Bronchial epithelial cell (primary cell): ENCODE results near the gene ANO8. TPM values are rescaled to one million over a fixed set of nuclear protein-coding genes. Genes with fewer than 3 reads are reported as not detected.

Source experiments
- DNase-seq: peaks from one replicate; pipeline ENCODE4 v3.0.0-alpha.2; 2010; ENCODE audit warnings: low read depth
- FAIRE-seq: peaks from 2 replicates; lab custom pipeline; 2011; peaks lifted over from hg19 to GRCh38; lab: Jason Lieb, UNC
- H3K27me3 ChIP-seq: 2 replicates; pipeline ENCODE4 v1.5.1; 2011; ENCODE audit warnings: low read length; ENCODE audit not compliant: control insufficient read depth, insufficient read depth
- H3K36me3 ChIP-seq: 2 replicates; pipeline ENCODE4 v1.5.1; 2011; ENCODE audit warnings: low read length; ENCODE audit not compliant: control insufficient read depth, insufficient read depth
- H3K4me3 ChIP-seq: 2 replicates; pipeline ENCODE4 v1.5.1; 2011; ENCODE audit warnings: mild to moderate bottlenecking, low read depth, low read length, control low read depth
- total RNA-seq: library from RNA; depleted of rRNA; stranded (reverse); fragments of >200 nt; gene quantifications from 2 replicates; pipeline ENCODE4 v1.2.1, GENCODE V29; 2014
- TF ChIP-seq, protein P1 (sequence below): IDR thresholded peaks from 2 replicates; pipeline ENCODE4 v1.5.1; 2011; ENCODE audit warnings: mild to moderate bottlenecking, moderate library complexity, low read length, control low read depth, inconsistent platforms; ENCODE audit not compliant: insufficient read depth, severe bottlenecking

Gene ANO8
- total RNA-seq, 1 donor from 2014 or later, result 2.6 TPM

DNA sequence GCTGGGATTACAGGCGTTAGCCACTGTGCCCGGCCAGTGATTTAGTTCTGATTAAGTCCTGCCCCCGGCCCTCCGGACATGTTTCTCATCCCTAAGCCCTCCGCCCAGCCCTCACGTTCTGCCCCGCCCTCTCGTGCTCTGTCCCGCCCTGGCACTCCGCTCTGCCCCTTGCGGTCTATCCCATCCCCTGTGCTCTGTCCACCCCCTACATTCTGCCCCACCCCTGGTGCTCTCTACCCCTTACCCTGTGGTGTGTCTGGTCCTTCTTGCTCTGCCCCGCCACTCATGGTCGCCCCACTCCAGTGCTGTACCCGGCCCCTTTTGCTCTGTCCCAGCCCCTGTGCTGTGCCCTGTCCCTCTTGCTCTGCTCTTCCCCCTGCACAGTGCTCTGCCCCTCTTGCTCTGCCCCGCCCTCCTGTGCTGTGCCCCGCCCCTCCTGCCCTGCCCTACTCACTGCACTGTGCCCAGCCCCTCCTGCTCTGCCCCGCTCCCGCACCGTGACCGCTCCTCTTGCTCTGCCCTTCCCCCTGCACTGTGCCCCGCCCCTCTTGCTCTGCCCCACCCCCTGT is 5.7 kb upstream of the ANO8 start:
- H3K4me3 ChIP-seq, result no peak overlapping the region
- peaks cover 8% of the 10 kb centered on the region for H3K36me3 ChIP-seq
- FAIRE-seq (no peak), DNase-seq (no peak)
- H3K27me3 ChIP-seq, result no peaks in the 10 kb centered on the region
- TF ChIP-seq, protein P1, sequence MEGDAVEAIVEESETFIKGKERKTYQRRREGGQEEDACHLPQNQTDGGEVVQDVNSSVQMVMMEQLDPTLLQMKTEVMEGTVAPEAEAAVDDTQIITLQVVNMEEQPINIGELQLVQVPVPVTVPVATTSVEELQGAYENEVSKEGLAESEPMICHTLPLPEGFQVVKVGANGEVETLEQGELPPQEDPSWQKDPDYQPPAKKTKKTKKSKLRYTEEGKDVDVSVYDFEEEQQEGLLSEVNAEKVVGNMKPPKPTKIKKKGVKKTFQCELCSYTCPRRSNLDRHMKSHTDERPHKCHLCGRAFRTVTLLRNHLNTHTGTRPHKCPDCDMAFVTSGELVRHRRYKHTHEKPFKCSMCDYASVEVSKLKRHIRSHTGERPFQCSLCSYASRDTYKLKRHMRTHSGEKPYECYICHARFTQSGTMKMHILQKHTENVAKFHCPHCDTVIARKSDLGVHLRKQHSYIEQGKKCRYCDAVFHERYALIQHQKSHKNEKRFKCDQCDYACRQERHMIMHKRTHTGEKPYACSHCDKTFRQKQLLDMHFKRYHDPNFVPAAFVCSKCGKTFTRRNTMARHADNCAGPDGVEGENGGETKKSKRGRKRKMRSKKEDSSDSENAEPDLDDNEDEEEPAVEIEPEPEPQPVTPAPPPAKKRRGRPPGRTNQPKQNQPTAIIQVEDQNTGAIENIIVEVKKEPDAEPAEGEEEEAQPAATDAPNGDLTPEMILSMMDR, result no peak

DNA sequence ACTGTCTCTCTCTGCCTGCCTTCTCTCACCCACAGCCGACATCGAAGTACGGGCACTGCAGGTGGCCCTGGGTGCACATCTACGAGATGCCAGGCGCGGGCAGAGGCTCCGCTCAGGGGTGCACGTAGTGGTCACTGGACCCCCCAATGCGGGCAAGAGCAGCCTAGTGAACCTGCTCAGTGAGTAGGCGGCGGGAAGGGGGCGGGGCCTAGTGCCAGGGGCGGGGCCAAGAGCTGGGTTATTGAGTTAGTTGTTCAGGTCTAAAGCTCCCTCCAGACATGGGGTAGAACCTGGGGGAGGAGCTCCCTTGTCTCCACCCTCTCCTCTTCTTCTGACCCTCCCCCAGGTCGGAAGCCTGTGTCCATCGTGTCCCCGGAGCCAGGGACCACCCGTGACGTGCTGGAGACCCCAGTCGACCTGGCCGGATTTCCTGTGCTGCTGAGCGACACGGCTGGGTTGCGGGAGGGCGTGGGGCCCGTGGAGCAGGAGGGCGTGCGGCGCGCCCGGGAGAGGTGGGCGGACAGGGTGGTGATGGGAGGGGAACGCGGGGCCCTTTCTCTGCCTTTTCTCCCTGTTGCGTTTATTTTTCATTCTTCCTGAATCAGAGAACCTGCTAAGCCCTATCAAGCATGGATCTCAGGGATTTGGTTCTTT is 4.6 kb upstream of the ANO8 start:
- no peak for FAIRE-seq
- H3K27me3 ChIP-seq, result no peaks in the 10 kb centered on the region
- no peak for DNase-seq
- peaks cover 8% of the 10 kb centered on the region for H3K36me3 ChIP-seq
- TF ChIP-seq, protein P1, result no peak
- H3K4me3 ChIP-seq, result no peak overlapping the region

DNA sequence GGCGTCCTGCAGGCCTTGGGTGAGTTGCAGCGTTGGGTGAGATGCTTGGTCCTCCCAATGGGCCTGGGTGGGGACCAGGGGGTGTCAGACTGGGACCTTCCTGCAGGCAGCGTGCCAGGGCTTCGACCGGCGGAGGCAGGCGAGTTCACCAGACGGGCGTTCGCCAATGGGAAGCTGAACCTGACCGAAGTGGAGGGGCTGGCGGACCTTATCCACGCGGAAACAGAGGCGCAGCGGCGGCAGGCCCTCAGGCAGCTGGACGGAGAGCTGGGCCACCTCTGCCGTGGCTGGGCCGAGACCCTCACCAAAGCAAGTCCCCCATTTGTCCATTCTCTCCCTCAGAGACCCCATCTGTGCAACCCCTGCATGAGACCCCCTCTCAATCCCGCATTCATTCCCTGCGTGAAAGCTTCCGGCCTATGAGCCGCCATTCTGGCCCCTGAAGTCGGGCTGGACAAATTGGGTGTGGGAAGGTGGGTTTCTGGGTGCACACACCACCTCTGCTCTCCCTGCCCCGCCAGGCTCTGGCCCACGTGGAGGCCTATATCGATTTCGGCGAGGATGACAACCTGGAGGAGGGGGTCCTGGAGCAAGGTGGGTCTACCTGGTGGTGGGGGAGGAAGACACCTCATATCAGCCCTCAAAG is 3.9 kb upstream of the ANO8 start:
- DNase-seq, result no peak
- Histone ChIP-seq H3K36me3 (peaks cover 8% of the 10 kb centered on the region), H3K27me3 (no peaks in the 10 kb centered on the region), H3K4me3 (peak overlapping the region; percentile 56)
- FAIRE-seq, result no peak
- TF ChIP-seq, protein P1, result no peak

DNA sequence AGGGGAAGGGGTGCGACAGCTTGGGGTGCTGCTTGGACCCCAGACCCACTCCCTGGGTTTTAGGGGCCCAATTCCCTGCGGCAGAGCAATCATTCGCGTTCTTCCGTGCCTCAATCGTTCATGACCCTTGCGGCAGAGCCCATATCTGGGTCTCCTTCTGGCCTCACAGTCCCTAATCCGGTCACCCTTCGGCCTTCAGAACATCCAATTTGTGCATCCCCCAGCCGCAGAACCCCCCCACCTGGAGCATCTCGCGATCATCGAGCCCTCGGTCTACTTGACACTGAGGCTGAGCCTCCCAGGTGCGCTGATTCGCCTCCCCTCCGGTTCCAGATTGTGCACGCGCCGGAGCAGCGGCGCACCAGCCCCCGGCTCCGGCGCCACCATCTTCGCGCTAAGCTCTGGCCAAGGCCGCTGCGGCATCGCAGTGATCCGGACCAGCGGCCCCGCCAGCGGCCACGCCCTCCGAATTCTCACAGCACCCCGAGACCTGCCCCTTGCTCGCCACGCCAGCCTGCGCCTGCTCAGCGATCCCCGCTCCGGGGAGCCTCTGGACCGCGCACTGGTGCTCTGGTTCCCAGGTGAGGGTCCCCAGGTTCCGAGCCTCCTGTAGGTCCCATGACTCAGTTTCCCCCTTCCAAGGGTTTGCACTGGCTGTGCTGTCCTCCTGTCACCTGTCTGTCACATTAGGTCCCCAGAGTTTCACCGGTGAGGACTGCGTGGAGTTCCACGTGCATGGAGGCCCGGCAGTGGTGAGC is 3.2 kb upstream of the ANO8 start:
- H3K36me3 ChIP-seq, result peaks cover 8% of the 10 kb centered on the region
- no peaks in the 10 kb centered on the region for H3K27me3 ChIP-seq
- TF ChIP-seq, protein P1, result no peak
- FAIRE-seq (no peak), DNase-seq (peak; percentile 4)
- H3K4me3 ChIP-seq, result peak overlapping the region; percentile 56

DNA sequence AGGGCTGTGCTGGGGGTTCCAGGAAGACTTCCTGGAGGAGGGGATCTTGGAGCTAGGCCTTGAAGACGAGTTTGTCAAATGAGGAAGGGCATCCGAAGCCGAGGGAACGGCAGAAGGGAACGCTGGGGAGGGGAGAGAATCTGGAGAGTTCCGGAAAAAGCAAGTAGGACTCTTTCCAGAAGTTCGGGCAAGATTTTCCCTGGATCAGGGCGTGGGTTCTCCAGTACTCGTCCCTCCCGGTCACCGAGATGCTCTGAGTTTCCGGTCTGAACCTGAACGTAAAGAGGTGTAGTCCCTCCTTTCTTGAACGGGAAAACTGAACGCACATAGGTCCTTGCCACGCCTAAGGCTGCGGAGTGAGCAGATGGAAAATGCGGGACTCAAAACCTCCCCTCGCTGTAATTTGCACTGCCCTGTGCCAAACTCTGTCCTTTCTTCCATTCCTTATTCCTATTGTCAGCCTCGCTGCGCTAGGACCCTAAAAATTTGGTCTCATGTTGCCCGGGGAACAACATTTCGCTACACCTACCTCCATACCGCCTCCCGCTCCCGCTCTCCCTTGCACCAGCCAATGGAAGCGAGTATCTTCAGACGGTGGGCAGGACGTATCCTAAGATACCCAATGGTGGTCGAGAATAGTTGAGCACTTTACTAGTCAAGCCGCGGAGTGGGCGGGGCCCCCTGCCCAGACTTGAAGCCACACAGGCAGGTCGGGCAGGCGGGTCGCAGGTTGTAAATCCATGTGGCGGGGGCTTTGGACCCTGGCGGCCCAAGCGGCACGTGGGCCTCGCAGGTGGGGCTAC is 2.4 kb upstream of the ANO8 start, which contains the start of gene GTPBP3:
GTPBP3 (plus strand) TSS at position 682 of the 803 bp plus-strand sequence; CDS start at position 741, 59 bp downstream.
- TF ChIP-seq, protein P1, result no peak
- DNase-seq (peak; percentile 97), FAIRE-seq (peak; percentile 84)
- H3K4me3 ChIP-seq, result peak within 1 kb of the TSS; percentile 56
- no peaks in the 10 kb centered on the region for H3K27me3 ChIP-seq
- peaks cover 8% of the 10 kb centered on the region for H3K36me3 ChIP-seq
